ENCODE data around the gene FAF2. TPM values are rescaled to one million over a fixed set of nuclear protein-coding genes. Genes with fewer than 3 reads are reported as not detected.

The FAF2 gene
- total RNA-seq, 1 experiment from 2014 or later, result 44.4 TPM

DNA sequence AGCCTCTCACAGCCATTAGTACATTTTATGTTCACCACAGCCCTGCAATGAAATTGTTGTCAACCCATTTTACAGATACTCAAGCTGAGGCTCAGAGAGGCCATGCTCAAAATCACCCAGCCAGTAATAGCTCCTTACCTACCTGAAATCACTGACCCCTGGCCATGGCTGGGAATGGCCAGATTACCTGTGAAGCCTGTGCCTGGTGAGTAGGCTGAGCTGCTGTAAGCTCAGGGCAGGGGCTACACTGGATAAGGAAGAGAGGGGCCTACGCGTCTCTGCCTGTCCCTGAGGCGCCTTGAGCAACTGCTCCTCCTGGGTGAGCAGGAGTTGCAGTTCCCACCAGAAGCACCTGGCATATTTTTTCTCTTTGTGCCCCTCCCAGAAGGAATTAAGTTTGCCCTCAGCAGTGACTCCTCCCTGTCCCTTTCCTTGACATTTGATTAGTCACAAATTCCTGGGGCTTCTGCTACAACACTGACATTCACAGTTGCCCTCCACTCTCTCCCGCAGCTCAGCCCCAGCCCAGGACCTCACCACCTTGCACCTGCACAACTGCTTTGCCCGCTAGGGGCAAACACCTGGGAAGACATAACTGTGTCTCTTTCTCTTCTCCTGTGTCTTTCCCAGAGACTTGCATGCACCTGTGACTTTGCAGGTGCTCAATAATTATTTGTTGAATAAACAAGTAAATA lies 37.6 kb upstream of the FAF2 start:
- H2AFZ ChIP-seq (ENCODE audit: low read length), result no peak overlapping the region
- H3K4me3 Mint-ChIP-seq, result no peak overlapping the region

More for the DNA sequence above, 37.6 kb upstream of the FAF2 start:
- Histone ChIP-seq H2BK12ac (ENCODE audit: insufficient read length, low read depth, low read length) (no peak overlapping the region), H3K9ac (ENCODE audit: extremely low read depth, insufficient read length, low read length) (no peak overlapping the region), H2BK20ac (ENCODE audit: low read depth, low read length, poor library complexity, severe bottlenecking) (no peak overlapping the region), H3K4ac (ENCODE audit: low read depth, low read length) (no peak overlapping the region), H3K9me3 (ENCODE audit: control insufficient read depth, low read depth, low read length) (no peaks in the 10 kb centered on the region), H3K18ac (ENCODE audit: insufficient read length, low read depth, low read length) (no peak overlapping the region), H3K27me3 (ENCODE audit: insufficient read depth, low read length) (no peaks in the 10 kb centered on the region), H3K23ac (ENCODE audit: insufficient read length, low read depth, low read length) (no peak overlapping the region), H3K4me2 (ENCODE audit: insufficient read depth, insufficient read length, low read length) (no peak overlapping the region), H3T11ph (ENCODE audit: low read length) (no peak overlapping the region), H4K5ac (ENCODE audit: insufficient read length, low read depth, low read length) (no peak overlapping the region), H2BK15ac (ENCODE audit: low read depth, low read length) (no peak overlapping the region), H2BK5ac (ENCODE audit: insufficient read length, low read length) (no peak overlapping the region), H3K23me2 (ENCODE audit: insufficient read length, low read depth, low read length, poor library complexity, severe bottlenecking) (peaks cover under 1% of the 10 kb centered on the region), H3K56ac (ENCODE audit: insufficient read length, low read depth, low read length) (no peak overlapping the region), H4K8ac (replicated peaks; ENCODE audit: insufficient read length, low read depth, low read length) (no peak overlapping the region), H3K14ac (ENCODE audit: insufficient read depth, low read length) (no peak overlapping the region), H2AK5ac (ENCODE audit: insufficient read length, low read length) (no peak overlapping the region), H3K79me2 (ENCODE audit: insufficient read depth, low read length) (no peaks in the 10 kb centered on the region), H3K27ac (ENCODE audit: insufficient read length, low read depth, low read length) (no peak overlapping the region), H2BK120ac (ENCODE audit: low read depth, low read length, poor library complexity, severe bottlenecking) (no peak overlapping the region), H4K20me1 (ENCODE audit: control insufficient read depth, insufficient read depth, insufficient read length) (no peaks in the 10 kb centered on the region), H3K79me1 (ENCODE audit: insufficient read depth, low read depth, low read length, poor library complexity, severe bottlenecking) (no peaks in the 10 kb centered on the region), H4K91ac (ENCODE audit: insufficient read length, low read depth, low read length) (no peak overlapping the region), H3K4me1 (ENCODE audit: insufficient read depth, low read length) (no peaks in the 10 kb centered on the region)
- no peaks in the 10 kb centered on the region for H3K27me3 Mint-ChIP-seq (ENCODE audit: low read depth)
- peak overlapping the region in 1 of 3 experiments; percentile 23; a peak in 1 of 7 replicates for H3K27ac Mint-ChIP-seq
- peaks cover 7% of the 10 kb centered on the region in 2 experiments; a peak in 2 of 4 replicates for H3K4me1 Mint-ChIP-seq
- peaks cover 0 to 10% (median 5%) of the 10 kb centered on the region in 3 experiments; a peak in 3 of 7 replicates for H3K36me3 Mint-ChIP-seq (ENCODE audit: insufficient read depth in 1 of 3, low read depth in 3 of 3)
- DNase-seq, result no peak
- H3K9me3 Mint-ChIP-seq, result no peaks in the 10 kb centered on the region
- no CpG with 5 or more reads among the region's 5 CpGs for WGBS (ENCODE audit: extremely low coverage, insufficient read length, low lambda C conversion rate)
- TF ChIP-seq, protein P1, sequence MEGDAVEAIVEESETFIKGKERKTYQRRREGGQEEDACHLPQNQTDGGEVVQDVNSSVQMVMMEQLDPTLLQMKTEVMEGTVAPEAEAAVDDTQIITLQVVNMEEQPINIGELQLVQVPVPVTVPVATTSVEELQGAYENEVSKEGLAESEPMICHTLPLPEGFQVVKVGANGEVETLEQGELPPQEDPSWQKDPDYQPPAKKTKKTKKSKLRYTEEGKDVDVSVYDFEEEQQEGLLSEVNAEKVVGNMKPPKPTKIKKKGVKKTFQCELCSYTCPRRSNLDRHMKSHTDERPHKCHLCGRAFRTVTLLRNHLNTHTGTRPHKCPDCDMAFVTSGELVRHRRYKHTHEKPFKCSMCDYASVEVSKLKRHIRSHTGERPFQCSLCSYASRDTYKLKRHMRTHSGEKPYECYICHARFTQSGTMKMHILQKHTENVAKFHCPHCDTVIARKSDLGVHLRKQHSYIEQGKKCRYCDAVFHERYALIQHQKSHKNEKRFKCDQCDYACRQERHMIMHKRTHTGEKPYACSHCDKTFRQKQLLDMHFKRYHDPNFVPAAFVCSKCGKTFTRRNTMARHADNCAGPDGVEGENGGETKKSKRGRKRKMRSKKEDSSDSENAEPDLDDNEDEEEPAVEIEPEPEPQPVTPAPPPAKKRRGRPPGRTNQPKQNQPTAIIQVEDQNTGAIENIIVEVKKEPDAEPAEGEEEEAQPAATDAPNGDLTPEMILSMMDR (conservative IDR thresholded peaks at IDR 0.05), result peak; percentile 37

All from H9 (cell line).